Activated T-helper 1 cell treated with anti-CD3 and anti-CD28 coated beads, Interleukin-12 subunit alpha, Interleukin-12 subunit beta, Interleukin-2, Interleukin-4 antibody, amounts not matched to agents 30 ng/mL and 10 ng/mL and 1 ng/mL, durations not matched to agents 14 hours and 24 hours and 36 hours (primary cell): ENCODE results near the gene THSD4. TPM values are rescaled to one million over a fixed set of nuclear protein-coding genes. Genes with fewer than 3 reads are reported as not detected.

Experiments
- DNase-seq: peaks from one replicate; pipeline ENCODE4 v3.0.0; 2021; ENCODE audit warnings: low spot score
- H3K27ac Mint-ChIP-seq: one replicate; pipeline ENCODE4 v1.8.0; 2021; ENCODE audit warnings: mild to moderate bottlenecking, mixed read lengths
- H3K27me3 Mint-ChIP-seq: one replicate; pipeline ENCODE4 v1.8.0; 2022; ENCODE audit warnings: mild to moderate bottlenecking, moderate library complexity, mixed read lengths; ENCODE audit not compliant: insufficient read depth
- H3K36me3 Mint-ChIP-seq: one replicate; pipeline ENCODE4 v1.8.0; 2021; ENCODE audit warnings: low read depth, mixed read lengths
- H3K4me1 Mint-ChIP-seq: one replicate; pipeline ENCODE4 v1.8.0; 2021; ENCODE audit warnings: low read depth, mixed read lengths
- H3K4me3 Mint-ChIP-seq: one replicate; pipeline ENCODE4 v1.8.0; 2021; ENCODE audit warnings: mild to moderate bottlenecking, moderate library complexity, mixed read lengths
- H3K9me3 Mint-ChIP-seq: one replicate; pipeline ENCODE4 v1.8.0; 2021; ENCODE audit warnings: mixed read lengths
- intact Hi-C: fragments of 100-400 bp; cut with micrococcal nuclease; formaldehyde crosslinking; loops from one replicate; pipeline ENCODE4 v1.15.1; 2024
- total RNA-seq: library from RNA; stranded (reverse); gene quantifications from 2 replicates; pipeline ENCODE4 v1.2.3, GENCODE V29; 2022

The THSD4 gene
- total RNA-seq, 1 donor from 2014 or later = not detected

- H3K9me3 Mint-ChIP-seq = no peaks in the 10 kb centered on the region
- intact Hi-C loops = no loop called here
- DNase-seq = no peak
- H3K4me3 Mint-ChIP-seq = no peak overlapping the region
- no peak overlapping the region for H3K27ac Mint-ChIP-seq
- no peaks in the 10 kb centered on the region for H3K36me3 Mint-ChIP-seq
- H3K27me3 Mint-ChIP-seq = peaks cover 2% of the 10 kb centered on the region
- no peaks in the 10 kb centered on the region for H3K4me1 Mint-ChIP-seq
These were observed 27.1 kb upstream of the THSD4 start for GRCh38 chr15:71088155-71088554.

GRCh38 chr15:71088683-71089082, 26.6 kb upstream of the THSD4 start:
- Mint-ChIP-seq H3K4me3 (no peak overlapping the region), H3K9me3 (no peaks in the 10 kb centered on the region), H3K27me3 (peaks cover 2% of the 10 kb centered on the region), H3K27ac (no peak overlapping the region), H3K36me3 (no peaks in the 10 kb centered on the region), H3K4me1 (no peaks in the 10 kb centered on the region)
- intact Hi-C loops = no loop called here
- DNase-seq = no peak

- DNase-seq = no peak
- intact Hi-C loops = no loop called here
- Mint-ChIP-seq H3K36me3 (no peaks in the 10 kb centered on the region), H3K9me3 (no peaks in the 10 kb centered on the region), H3K4me1 (no peaks in the 10 kb centered on the region), H3K27ac (no peak overlapping the region), H3K27me3 (no peaks in the 10 kb centered on the region), H3K4me3 (no peak overlapping the region)
These were observed 25.5 kb upstream of the THSD4 start for GRCh38 chr15:71089801-71090200.

GRCh38 chr15:71091601-71092000, 23.7 kb upstream of the THSD4 start:
- Mint-ChIP-seq H3K4me1 (no peaks in the 10 kb centered on the region), H3K4me3 (no peak overlapping the region), H3K9me3 (no peaks in the 10 kb centered on the region), H3K27me3 (no peaks in the 10 kb centered on the region), H3K27ac (no peak overlapping the region), H3K36me3 (no peaks in the 10 kb centered on the region)
- intact Hi-C loops = no loop called here
- DNase-seq = no peak

- Mint-ChIP-seq H3K36me3 (no peaks in the 10 kb centered on the region), H3K9me3 (no peaks in the 10 kb centered on the region), H3K4me1 (no peaks in the 10 kb centered on the region), H3K27ac (no peak overlapping the region), H3K4me3 (no peak overlapping the region), H3K27me3 (no peaks in the 10 kb centered on the region)
- intact Hi-C loops = no loop called here
- DNase-seq = no peak
These were observed 23.1 kb upstream of the THSD4 start for GRCh38 chr15:71092056-71092600.

GRCh38 chr15:71093054-71094024, 21.9 kb upstream of the THSD4 start:
- Mint-ChIP-seq H3K36me3 (no peaks in the 10 kb centered on the region), H3K9me3 (no peaks in the 10 kb centered on the region), H3K27me3 (no peaks in the 10 kb centered on the region), H3K27ac (no peak overlapping the region), H3K4me3 (no peak overlapping the region), H3K4me1 (no peaks in the 10 kb centered on the region)
- no peak for DNase-seq
- intact Hi-C loops = no loop called here

- no peaks in the 10 kb centered on the region for H3K36me3 Mint-ChIP-seq
- intact Hi-C loops = no loop called here
- H3K9me3 Mint-ChIP-seq = no peaks in the 10 kb centered on the region
- H3K27me3 Mint-ChIP-seq = peaks cover 1% of the 10 kb centered on the region
- no peaks in the 10 kb centered on the region for H3K4me1 Mint-ChIP-seq
- H3K27ac Mint-ChIP-seq = no peak overlapping the region
- DNase-seq = no peak
- H3K4me3 Mint-ChIP-seq = no peak overlapping the region
These were observed 21.1 kb upstream of the THSD4 start for GRCh38 chr15:71094137-71094536.

GRCh38 chr15:71096676-71097075, 18.6 kb upstream of the THSD4 start:
- Mint-ChIP-seq H3K27me3 (peaks cover 5% of the 10 kb centered on the region), H3K9me3 (no peaks in the 10 kb centered on the region), H3K4me1 (no peaks in the 10 kb centered on the region), H3K36me3 (no peaks in the 10 kb centered on the region), H3K4me3 (no peak overlapping the region), H3K27ac (no peak overlapping the region)
- intact Hi-C loops = no loop called here
- DNase-seq = no peak

- Mint-ChIP-seq H3K4me1 (no peaks in the 10 kb centered on the region), H3K27ac (no peak overlapping the region), H3K27me3 (peaks cover 5% of the 10 kb centered on the region), H3K4me3 (no peak overlapping the region), H3K9me3 (no peaks in the 10 kb centered on the region), H3K36me3 (no peaks in the 10 kb centered on the region)
- intact Hi-C loops = no loop called here
- no peak for DNase-seq
These were observed 17.4 kb upstream of the THSD4 start for GRCh38 chr15:71097890-71098289.

- H3K27ac Mint-ChIP-seq = no peak overlapping the region
- DNase-seq = no peak
- peaks cover 5% of the 10 kb centered on the region for H3K27me3 Mint-ChIP-seq
- no peaks in the 10 kb centered on the region for H3K36me3 Mint-ChIP-seq
- intact Hi-C loops = no loop called here
- H3K4me1 Mint-ChIP-seq = no peaks in the 10 kb centered on the region
- no peak overlapping the region for H3K4me3 Mint-ChIP-seq
- H3K9me3 Mint-ChIP-seq = no peaks in the 10 kb centered on the region
These were observed 16.4 kb upstream of the THSD4 start for GRCh38 chr15:71098920-71099319.

GRCh38 chr15:71103102-71103676, 12.1 kb upstream of the THSD4 start:
- Mint-ChIP-seq H3K4me3 (no peak overlapping the region), H3K4me1 (peaks cover 5% of the 10 kb centered on the region), H3K36me3 (no peaks in the 10 kb centered on the region), H3K27ac (no peak overlapping the region), H3K27me3 (peaks cover 9% of the 10 kb centered on the region), H3K9me3 (no peaks in the 10 kb centered on the region)
- no peak for DNase-seq
- intact Hi-C loops = no loop called here

GRCh38 chr15:71104636-71105035, 10.6 kb upstream of the THSD4 start:
- DNase-seq = no peak
- Mint-ChIP-seq H3K36me3 (no peaks in the 10 kb centered on the region), H3K27me3 (peaks cover 10% of the 10 kb centered on the region)

GRCh38 chr15:71105444-71105843, 9.8 kb upstream of the THSD4 start:
- intact Hi-C loops = no loop called here
- peaks cover 5% of the 10 kb centered on the region for H3K4me1 Mint-ChIP-seq
- no peak for DNase-seq
- no peaks in the 10 kb centered on the region for H3K9me3 Mint-ChIP-seq
- H3K36me3 Mint-ChIP-seq = no peaks in the 10 kb centered on the region
- no peak overlapping the region for H3K4me3 Mint-ChIP-seq
- no peak overlapping the region for H3K27ac Mint-ChIP-seq
- H3K27me3 Mint-ChIP-seq = peaks cover 8% of the 10 kb centered on the region

More at GRCh38 chr15:71104636-71105035, 10.6 kb upstream of the THSD4 start:
- peaks cover 5% of the 10 kb centered on the region for H3K4me1 Mint-ChIP-seq
- no peaks in the 10 kb centered on the region for H3K9me3 Mint-ChIP-seq
- intact Hi-C loops = no loop called here
- no peak overlapping the region for H3K27ac Mint-ChIP-seq
- no peak overlapping the region for H3K4me3 Mint-ChIP-seq
